MM.1S (cell line): Measurements from ENCODE around the gene DCBLD1.

ENCODE experiments used
- CTCF ChIP-seq: fragments of 300-600 bp; sonication (generic); IDR thresholded peaks from 2 replicates; pipeline ENCODE4 v1.5.1; 2016; ENCODE audit warnings: antibody characterized with exemption, low read length, mixed read lengths
- EZH2 ChIP-seq: fragments of 300-600 bp; sonication (generic); optimal IDR thresholded peaks from 2 replicates; pipeline ENCODE3; 2017; ENCODE audit warnings: low read depth, mild to moderate bottlenecking, antibody characterized with exemption, low read length, mixed read lengths
- EZH2phosphoT487 ChIP-seq: fragments of 300-600 bp; sonication (generic); IDR thresholded peaks from 2 replicates; pipeline ENCODE4 v1.6.1; 2018; ENCODE audit warnings: antibody characterized with exemption, low read length

- TF ChIP-seq CTCF (no peak), EZH2 (no peak), EZH2phosphoT487 (no peak)
Observed at GRCh38 chr6:117573006-117573680, 90.7 kb downstream of the DCBLD1 start.
